ENCODE measurements around the gene ABCC8.

DNA sequence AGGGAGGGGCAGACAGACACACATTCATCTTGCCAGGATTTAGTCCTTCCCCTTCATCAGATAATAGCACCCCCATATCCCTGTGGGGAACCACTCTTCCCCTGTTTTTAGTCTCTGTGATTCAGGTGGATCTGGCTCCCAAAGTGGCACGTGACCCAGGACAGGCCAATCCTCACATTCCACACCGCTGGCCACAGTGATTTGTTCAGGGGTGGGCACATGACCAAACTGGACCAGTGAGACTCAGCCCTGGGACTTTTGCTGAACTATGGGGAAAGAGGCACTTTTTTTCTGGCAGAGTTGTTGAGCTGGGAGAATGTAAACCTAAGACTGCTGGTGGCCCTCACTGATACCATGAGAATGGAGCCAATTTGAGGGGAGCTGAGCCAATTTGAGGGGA is 69.1 kb downstream of the ABCC8 start:
- TF ChIP-seq EZH2 (IDR thresholded peaks at IDR 0.05; ENCODE audit: borderline replicate concordance, low read length), result no peak
- TF ChIP-seq, protein P1, sequence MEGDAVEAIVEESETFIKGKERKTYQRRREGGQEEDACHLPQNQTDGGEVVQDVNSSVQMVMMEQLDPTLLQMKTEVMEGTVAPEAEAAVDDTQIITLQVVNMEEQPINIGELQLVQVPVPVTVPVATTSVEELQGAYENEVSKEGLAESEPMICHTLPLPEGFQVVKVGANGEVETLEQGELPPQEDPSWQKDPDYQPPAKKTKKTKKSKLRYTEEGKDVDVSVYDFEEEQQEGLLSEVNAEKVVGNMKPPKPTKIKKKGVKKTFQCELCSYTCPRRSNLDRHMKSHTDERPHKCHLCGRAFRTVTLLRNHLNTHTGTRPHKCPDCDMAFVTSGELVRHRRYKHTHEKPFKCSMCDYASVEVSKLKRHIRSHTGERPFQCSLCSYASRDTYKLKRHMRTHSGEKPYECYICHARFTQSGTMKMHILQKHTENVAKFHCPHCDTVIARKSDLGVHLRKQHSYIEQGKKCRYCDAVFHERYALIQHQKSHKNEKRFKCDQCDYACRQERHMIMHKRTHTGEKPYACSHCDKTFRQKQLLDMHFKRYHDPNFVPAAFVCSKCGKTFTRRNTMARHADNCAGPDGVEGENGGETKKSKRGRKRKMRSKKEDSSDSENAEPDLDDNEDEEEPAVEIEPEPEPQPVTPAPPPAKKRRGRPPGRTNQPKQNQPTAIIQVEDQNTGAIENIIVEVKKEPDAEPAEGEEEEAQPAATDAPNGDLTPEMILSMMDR (IDR thresholded peaks at IDR 0.05; ENCODE audit: low read length), result no peak

Data from OCI-LY1 (cell line).